GM19099 (cell line): ENCODE results near the gene HSP90AB1.

Experiments
- POLR2A ChIP-seq: IDR thresholded peaks from 3 replicates; pipeline ENCODE4 v1.6.1; 2011; ENCODE audit warnings: low read depth; ENCODE audit not compliant: insufficient read length; ENCODE audit errors: extremely low read depth

HSP90AB1 gene

DNA sequence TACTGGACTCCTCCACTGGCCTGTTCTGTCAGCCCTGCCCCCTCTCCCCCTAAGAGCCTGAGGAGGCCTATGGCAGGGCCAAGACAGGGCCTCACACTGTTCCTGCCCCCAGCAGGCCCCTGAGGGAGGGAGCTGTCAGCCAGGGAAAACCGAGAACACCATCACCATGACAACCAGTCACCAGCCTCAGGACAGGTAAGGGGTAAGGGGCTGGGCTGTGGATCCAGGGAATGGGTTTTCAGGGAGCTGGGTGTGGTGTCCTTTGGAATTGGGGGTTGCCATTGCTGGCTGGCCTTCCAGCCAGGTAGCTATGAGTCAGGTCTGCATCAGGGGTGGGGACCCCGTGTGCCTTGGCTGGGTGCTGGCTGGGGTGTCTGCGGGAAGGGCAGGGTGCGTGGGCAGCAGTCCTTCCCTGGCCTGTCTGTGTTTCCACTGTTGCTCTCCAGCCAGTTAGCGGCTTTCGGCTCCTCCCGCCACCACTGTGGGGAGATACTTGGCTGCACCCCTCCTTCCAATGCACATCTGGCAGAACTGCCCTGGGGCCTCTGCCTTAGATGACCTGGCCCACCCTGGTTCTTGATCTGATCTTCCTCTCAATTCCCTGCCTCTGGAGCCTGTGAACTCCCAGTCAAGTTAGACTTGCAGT lies 19.6 kb upstream of the HSP90AB1 start:
- no peak for TF ChIP-seq POLR2A

DNA sequence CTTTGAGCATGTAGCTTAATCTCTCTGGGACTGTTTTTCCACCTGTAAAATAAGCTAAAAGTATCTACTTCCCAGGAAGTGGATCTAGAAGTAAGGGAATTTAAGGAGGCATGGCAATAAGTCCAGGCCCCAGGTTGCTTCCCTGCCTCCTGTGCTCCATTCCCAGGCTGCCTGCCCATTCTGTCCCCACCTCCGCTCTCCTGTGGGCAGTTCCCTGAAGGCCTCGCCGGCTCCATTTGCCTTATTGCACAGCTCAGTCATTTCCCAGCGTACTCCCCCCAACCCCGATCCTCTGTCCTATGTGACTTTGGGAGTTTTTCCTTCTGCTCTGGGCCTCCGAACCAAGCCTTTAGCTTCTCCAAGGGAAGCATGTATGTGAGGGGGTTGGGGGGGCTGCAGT lies 18.9 kb upstream of the HSP90AB1 start:
- TF ChIP-seq POLR2A: no peak

DNA sequence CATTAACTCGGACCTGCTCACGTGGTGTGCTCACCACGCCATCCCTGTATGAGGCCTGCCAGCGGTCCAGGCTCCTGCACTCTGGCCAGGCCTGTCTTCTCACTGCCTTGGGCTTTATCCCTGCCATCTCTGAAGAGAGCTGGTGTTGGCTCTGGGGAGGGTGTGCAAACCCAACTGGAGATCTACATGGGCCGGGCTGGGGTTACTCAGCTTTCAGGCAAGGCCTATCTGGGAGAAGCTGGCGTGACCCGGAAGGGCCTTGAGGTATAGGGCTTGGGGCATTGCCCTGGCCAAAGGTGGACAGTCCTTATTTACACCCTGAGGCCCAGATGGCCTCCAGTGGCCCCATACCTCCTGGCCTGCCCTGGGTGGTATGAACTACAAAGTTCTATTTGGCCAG lies 18.5 kb upstream of the HSP90AB1 start:
- TF ChIP-seq POLR2A: no peak

DNA sequence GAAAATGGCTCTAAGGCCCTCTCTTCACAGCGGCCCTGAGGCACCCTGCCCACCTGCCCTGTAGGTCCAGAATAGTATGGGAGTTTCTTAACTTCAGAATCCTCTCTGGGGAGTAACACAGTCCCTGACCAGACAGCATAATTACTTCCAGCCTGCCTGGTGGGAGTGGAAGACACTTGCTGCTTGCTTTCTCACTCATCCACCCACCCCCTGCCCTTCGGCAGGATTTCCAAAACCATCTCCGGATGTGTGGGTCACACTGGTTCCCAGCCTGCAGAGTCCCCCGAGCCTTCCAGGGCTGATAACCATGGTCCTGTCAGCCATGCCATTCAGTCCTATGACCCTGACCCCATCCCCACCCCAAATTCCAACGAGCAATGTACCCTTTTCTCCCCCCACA lies 18.1 kb upstream of the HSP90AB1 start:
- no peak for TF ChIP-seq POLR2A

DNA sequence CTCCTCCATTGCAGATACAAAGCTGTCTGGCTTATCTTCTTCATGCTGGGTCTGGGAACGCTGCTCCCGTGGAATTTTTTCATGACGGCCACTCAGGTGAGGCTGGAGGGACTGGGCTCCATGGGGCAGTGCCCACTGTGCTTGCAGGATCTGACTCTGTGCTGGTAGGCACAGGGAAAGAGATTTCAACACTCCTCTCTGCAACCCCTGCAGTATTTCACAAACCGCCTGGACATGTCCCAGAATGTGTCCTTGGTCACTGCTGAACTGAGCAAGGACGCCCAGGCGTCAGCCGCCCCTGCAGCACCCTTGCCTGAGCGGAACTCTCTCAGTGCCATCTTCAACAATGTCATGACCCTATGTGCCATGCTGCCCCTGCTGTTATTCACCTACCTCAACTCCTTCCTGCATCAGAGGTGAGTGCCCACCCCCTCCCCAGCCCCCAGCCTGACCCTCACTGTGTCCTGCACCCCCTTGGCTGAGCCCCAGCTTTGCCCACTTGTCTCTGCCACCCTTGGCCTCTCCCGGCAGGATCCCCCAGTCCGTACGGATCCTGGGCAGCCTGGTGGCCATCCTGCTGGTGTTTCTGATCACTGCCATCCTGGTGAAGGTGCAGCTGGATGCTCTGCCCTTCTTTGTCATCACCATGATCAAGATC lies 17.4 kb upstream of the HSP90AB1 start:
- no peak for TF ChIP-seq POLR2A

DNA sequence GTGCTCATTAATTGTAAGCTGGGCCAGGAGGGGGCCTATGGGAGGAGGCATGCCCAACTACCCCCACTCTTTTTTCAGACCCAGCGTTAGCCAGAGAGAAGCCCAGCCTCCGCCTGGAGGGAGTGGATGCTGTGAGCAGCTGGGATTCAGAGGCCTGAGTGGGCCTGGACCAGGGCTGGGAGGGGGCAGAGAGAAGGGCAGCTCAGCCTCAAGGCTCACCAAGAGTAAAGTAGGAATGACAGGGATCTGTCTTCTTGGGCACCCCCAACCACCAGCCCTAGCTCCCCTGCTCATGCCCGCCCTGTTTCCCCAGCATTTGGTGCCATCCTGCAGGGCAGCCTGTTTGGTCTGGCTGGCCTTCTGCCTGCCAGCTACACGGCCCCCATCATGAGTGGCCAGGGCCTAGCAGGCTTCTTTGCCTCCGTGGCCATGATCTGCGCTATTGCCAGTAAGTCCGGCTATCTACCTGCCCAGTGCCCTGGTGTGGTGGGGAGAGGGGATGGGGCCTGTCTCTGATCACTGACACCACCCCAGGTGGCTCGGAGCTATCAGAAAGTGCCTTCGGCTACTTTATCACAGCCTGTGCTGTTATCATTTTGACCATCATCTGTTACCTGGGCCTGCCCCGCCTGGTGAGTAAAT lies 16.7 kb upstream of the HSP90AB1 start:
- no peak for TF ChIP-seq POLR2A

DNA sequence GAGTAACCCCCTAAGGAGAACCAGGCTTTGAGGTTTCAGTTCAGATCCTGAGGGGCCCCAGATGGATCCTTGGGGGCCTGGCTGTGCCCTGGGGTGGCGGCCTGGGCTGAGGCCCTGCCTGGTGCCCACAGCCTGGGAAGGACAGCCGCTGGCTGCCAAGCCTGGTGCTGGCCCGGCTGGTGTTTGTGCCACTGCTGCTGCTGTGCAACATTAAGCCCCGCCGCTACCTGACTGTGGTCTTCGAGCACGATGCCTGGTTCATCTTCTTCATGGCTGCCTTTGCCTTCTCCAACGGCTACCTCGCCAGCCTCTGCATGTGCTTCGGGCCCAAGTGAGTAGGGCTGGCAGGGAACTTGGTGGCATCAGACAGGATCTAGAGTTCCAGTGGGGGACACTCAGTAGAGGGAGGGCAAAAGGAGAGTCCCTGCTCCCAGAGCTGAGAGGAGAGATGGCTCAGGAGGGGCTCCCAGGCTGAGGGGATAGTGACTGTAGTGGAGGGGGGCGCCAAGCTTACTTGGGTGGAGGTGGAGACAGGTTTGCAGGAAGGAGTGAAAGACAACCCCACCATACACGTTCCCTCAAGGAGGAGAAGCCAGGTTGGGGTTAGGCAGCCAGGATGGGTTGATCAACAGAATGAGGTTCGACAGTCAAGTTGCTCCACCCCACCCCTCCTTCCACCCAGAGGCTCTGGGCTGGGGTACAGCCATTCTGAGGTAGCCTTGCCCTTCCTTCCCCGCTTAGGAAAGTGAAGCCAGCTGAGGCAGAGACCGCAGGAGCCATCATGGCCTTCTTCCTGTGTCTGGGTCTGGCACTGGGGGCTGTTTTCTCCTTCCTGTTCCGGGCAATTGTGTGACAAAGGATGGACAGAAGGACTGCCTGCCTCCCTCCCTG lies 14.0 kb upstream of the HSP90AB1 start:
- TF ChIP-seq POLR2A: no peak

DNA sequence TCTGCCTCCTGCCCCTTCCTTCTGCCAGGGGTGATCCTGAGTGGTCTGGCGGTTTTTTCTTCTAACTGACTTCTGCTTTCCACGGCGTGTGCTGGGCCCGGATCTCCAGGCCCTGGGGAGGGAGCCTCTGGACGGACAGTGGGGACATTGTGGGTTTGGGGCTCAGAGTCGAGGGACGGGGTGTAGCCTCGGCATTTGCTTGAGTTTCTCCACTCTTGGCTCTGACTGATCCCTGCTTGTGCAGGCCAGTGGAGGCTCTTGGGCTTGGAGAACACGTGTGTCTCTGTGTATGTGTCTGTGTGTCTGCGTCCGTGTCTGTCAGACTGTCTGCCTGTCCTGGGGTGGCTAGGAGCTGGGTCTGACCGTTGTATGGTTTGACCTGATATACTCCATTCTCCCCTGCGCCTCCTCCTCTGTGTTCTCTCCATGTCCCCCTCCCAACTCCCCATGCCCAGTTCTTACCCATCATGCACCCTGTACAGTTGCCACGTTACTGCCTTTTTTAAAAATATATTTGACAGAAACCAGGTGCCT lies 13.3 kb upstream of the HSP90AB1 start:
- no peak for TF ChIP-seq POLR2A

DNA sequence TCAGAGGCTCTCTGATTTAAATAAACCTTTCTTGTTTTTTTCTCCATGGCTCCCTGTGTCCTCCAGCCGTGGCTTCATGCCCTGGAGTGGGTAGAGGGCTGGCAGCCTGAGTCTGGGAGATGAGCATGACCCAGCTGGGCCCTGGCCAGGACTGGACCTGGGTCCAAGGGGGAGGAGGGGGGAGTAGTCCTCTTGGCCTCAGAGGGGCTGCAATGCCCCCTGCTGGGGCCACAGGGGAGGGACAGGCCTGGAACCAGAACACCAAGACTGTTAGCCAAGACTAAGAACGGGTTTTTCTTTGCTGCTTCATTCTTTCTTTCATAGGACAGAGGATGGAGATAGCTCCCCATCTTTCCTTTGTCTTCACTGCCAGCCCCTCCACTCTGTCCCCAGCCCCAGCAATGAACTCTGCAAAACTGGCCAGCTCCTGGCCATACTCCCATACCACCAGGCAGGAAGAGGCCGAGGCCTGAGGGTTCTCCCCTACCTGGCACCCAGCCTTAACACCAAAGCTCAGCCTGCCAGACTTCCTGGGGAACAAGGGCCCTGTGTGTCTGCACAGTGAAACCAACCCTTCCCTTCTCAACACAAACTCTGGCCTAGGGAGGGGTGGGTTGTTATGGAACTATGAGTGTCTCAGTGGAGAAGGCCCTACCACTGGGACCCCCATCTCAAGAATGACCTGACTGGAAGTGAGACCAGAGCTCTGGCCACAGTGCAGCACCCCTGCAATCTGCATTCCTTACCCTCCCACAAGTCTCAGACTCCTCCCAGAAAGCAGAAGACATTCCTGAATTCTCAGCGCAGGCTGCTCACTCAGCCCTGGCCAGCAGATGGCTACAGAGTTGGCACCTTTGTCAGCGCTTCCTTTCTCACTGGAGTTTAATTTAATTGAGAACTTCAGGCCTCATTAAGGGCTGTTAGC lies 12.5 kb upstream of the HSP90AB1 start:
- TF ChIP-seq POLR2A: no peak

DNA sequence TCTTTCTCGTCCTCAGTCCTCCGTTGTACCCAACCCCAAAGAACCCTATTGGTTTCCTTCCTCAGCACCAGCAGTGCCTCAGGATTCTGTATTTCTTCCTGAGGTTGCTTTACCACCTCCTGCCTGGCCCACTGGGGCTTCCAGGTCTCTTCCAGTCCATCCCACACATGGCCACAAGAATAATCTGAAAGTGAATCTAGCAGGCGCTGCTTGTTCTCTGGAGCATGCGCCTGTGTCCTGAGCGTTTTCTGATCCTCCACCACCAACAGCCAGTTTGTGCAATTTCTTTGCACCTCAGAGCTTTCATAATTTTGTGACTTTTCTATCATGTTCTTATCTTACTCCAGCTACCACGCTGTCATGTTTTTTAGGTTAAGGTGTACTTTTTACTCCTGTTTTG lies 11.6 kb upstream of the HSP90AB1 start:
- no peak for TF ChIP-seq POLR2A

DNA sequence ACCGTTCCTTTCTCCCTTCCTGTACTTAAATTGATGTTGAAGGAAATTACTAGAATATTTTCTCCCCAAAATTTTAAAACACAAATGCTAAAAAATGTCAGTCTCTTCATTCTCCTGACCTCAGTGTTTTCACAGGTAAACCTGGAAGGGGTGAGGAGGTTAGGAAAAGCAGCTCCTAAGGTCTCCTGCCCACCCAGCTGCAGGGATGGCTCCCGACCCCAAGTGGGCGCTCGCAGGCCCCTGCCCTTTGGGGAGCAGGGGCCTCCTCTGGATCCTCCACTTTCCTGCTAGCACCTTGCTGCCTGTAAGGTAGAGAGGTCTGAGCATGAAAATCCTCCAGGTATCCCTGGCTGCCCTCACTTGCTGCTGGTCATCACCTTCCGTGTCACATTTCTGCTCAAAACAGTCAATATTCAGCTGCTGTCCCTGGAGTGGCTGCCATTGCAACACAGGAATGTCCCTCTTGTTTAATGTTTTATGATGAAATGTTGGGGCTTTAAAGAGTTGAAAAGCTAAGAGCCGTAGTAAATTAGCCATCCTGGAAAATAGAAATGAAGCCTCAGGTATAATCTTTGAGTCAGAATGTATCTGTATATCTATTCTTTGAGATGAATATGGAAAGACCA lies 10.9 kb upstream of the HSP90AB1 start:
- TF ChIP-seq POLR2A: no peak

DNA sequence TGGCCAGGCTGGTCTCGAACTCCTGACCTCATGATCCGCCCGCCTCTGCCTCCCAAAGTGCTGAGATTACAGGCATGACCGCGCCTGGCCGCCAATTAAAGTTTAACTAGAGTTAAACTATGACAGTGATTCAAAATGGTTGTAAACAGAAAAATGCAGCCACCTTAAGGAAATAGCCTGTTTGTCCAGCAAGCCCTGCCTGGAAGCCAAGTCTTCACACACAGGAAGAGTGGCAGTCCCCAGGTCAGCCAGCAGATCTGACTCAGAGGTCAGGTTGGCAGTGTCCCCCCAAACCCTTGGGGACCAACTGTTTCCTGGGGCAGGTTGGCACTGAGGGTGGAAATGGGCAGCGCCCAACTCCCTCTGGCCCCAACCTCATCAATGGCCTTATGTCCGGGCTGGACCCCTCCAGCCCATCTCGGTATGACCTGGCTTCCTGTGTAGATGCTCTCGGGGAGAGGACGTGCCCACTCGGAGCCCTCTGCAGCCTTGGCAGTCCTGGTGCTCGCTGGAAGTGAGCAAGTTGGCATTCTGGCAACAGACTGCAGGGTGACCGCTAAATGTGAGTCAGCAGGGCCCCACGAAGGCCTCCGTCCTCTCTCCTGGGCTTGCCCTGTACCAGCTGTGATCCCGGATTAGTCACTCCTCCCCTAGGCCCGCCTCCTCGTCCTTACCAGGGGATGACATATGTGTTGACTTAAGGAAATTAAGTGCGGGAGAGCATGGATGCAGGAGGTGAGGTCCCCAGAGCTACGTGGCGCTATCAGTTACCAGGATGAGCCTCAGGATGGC lies 9.7 kb upstream of the HSP90AB1 start:
- peak; percentile 13 for TF ChIP-seq POLR2A
